GM19324 (cell line): ENCODE measurements around the gene TMBIM1.

Experiments used
- ATAC-seq: cut with Tn5 transposase; IDR thresholded peaks from one replicate; pipeline ENCODE4 v1.9.1; 2021; ENCODE audit warnings: mild to moderate bottlenecking, moderate library complexity; ENCODE audit not compliant: unreplicated experiment, low FRiP score

TMBIM1 gene

DNA sequence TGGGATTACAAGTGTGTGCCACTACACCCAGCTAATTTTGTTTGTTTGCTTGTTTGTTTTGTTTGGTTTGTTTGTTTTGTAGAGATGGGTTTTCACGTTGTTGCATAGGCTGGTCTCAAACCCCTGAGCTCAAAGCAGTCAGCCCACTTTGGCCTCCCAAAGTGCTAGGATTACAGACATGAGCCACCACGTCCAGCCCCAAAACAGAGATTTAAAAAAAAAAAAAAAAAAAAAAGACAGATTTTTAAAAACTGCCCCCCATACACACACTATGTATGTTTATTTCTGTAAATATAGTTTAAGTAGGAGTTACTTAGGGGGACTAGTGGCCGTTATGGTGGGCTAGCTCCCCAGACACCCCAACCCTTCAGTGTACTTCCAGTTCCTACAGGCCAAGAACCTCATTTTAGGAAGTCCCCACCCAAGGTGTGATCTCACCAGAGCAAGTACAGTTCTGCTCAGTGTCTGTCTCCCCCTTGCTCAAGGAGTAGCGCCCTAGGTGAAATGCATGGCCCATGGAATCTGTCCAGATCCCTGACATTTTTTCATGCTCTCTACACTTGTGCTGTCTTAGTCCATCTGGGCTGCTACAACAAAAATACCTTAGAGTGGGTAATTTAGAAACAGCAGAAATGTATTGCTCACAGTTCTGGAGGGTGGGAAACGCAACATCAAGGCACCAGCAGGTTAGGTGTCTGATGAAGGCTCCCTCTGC lies 1.6 kb upstream of the TMBIM1 start:
- no peak for ATAC-seq

DNA sequence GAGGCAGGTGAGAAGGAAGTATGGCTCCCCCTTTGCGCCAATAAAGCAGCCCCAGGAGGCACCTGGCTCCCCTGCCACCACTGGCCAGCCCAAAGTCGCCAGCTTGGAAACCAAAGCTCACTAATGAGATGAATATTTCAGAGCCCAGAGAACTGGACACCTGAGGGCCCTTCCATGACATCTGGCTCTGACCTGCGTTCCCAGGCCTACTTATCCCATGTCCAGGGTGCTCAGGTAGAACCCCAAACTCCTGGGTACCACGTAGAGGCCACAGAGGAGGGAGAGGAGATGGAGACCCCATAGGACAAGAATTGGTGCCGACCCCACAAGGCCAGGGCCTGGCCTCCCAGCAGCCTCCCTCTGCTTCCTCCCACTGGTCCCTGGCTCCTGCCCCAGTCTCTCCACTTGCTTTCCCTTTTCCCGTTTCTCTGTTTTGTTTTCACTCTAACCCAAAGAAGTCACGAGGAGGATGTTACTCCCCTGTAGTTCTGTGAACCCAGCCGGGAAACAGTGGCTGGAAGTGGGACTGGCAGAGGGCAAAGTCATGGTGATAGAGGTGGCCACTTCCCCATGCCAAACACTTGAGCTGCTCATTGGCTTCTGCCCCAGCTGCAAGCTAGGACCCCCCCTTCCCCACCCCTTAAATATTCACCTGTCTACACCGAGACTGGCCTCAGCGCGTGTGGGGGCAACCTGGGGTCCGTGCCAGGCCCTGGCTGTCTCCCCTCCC lies 820 bp downstream of the TMBIM1 start:
- ATAC-seq = no peak

- peak; percentile 50 for ATAC-seq
Measured at GRCh38 chr2:218290316-218291261, 1.7 kb downstream of the TMBIM1 start.

GRCh38 chr2:218289639-218290315 lies 2.5 kb downstream of the TMBIM1 start:
- no peak for ATAC-seq

DNA sequence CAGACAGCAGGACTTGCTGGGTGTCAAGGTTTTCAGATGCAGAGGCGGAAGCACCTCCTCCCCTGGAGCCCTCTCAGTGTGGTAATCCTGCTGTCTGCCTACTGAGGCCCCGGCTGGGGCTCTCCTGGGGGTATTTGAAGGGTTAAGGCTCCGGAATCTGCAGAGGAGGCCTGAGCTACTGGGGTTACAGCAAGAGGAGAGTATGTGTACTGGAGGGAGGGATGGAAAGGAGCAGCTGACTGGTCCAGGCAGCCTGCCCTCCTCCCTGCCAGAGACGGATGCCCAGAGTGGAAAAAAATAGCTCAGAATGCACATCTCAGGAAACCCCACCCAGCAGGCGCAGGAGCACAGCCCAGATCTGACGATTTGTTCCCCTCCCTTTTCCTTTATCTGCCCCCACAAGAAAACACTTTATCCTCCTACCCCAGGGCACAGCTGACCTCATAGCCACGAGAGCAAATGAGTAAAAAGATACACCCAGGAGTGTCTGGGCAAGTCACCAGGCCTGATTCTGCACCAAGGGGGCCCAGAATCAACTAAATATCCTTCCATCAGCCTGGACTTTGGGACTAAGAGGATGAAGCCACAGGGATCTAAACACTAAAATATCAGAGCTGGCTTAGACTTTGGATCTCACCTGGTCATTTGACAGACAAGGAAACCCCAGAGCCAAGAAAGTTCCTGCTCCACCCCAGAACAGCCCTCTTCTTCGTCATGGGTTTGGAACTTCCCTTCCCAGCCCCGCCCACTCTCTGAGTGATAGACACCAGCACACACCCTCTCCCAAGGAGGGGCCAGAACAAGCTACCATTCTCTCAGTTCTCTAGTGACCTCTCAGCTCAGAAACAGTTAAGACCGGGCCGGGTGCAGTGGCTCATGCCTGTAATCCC lies 5.5 kb downstream of the TMBIM1 start:
- ATAC-seq = peak; percentile 58

GRCh38 chr2:218285604-218286003 lies 6.7 kb downstream of the TMBIM1 start:
- no peak for ATAC-seq

- ATAC-seq = peak; percentile 54
Measured at GRCh38 chr2:218284106-218284811, 8.0 kb downstream of the TMBIM1 start.

DNA sequence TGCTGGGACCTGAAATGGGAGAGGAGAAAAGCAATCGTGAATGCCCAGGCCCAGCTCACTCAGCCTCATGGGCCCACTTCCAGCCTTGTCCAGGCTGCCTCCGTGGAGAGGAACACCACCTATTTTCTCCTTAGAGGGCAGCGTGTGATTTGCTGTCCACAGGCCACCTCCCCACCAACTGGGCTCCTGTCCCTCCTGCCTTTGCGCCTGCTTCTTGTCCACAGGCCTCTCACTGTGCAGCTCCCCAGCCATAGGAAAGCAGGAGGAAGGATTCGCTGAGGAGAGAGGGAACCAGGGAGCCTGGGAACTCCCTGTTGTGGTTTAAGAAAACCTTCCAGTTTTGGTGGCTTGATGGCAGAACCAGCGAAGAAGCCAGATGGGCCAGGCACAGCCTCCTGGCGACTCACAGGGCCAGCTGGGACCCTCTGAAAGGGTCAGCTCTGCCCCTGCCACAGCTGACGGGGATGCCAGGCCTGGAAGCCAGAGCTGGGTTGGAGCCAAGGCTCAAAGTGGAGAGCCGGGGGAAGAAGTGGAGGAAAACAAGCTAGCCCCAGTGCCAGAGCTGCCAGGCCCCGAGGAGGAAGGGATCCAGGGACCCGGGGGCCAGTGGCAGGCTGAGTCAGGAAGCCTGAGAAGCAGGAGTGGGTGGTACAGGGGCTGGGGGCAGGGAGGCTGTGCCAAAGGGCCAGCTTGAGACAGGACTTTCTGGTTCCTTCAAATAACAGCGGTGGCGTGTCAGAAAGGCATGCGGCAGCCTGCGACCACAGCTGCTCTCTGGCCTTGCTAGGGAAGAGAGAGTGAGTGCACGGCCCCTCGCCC lies 9.9 kb downstream of the TMBIM1 start:
- ATAC-seq = no peak

DNA sequence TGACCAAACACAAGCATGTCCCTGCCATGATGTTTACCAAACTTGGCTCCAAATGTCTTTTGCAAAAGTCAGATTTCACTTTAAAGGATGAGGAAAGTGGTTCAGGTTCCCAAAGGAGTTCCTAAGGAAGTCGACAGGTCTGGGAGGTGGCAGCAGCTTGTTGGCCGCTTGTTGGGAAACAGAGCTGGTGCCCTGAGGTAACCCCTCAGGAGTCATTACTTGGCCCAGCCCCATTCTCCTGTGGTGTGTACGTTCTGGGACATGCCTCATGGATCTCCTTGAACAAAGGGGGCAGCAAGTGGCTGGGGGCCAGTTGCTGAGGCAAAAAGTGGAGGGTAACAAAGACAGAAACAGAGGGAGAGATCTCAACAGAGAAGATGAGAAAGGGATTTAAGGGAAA lies 10.9 kb downstream of the TMBIM1 start:
- no peak for ATAC-seq

GRCh38 chr2:218280260-218280870 lies 11.9 kb downstream of the TMBIM1 start:
- ATAC-seq = no peak

DNA sequence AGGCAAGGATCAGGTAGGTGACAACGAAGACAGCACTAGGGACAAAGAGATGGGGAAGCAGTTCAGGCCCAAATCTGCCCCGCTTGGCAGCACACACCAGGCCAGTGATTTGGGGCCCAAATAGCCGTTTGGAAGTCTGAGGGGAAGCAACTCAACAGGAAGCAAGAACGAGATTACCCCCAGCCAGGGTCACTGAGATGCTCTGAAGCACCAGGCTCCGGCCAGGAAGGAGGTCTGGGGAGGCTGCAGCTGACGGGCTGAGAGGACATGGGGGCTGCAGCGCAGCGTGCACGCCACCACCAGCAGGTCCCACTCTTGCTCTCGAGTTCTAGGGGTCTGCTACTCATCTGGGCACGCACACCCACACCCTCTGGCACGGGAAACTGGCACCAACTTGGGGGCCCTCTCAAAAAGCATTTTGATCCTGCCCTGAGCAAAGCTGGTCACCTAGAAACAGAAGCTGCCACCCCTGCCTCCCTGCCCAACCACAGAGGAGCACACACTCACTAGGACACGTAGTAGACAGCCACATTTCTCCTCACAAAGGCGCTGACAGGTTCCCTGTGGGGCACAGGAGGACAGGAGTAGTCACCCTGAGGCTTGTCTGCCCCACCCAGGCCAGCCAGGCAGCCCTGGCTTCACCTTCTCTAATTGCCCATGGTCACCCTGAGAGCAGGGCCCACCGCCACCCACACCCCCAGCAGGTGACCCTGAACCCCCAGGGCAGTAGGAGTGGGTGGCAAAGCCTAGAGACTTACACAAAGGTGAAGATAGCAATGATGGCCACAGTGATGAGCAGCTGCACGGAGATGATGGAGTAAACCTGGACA lies 13.6 kb downstream of the TMBIM1 start:
- ATAC-seq = no peak

GRCh38 chr2:218277921-218278320 lies 14.4 kb downstream of the TMBIM1 start:
- no peak for ATAC-seq

DNA sequence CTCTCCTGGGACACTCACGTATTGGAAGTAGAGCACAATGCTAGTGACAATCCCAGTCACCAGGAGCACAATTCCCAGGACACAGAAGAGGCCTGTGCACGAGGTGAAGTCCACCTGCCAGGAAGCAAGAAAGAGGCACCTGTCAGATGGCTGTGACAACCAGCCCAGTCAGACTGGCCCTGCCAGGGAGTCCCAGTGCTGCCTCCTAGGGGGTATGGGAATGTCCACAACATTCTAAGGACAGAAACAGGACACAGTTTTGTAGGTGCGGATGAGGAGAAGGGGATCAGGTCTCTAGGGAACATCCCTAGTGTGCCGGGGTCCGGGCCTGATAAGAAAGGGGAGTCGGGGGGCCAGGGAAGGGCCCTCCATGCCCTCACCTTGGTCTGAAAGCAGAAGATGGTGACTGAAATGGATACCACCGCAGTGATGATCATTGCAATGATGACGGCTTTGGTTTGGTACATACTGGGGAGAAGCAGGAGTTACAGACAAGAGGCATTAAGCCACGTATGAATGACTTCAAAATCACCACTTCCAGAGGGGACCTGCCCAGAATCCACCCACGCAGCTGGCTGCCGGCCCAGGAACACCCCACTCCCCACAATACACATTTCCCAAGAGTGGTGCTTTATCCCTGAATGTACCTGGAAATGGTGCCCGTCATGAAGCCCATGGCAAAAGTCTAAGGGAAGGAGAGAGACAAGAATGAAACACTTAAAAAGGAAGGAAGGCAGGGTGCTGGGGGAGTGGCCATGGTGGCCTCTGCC lies 15.1 kb downstream of the TMBIM1 start:
- no peak for ATAC-seq

DNA sequence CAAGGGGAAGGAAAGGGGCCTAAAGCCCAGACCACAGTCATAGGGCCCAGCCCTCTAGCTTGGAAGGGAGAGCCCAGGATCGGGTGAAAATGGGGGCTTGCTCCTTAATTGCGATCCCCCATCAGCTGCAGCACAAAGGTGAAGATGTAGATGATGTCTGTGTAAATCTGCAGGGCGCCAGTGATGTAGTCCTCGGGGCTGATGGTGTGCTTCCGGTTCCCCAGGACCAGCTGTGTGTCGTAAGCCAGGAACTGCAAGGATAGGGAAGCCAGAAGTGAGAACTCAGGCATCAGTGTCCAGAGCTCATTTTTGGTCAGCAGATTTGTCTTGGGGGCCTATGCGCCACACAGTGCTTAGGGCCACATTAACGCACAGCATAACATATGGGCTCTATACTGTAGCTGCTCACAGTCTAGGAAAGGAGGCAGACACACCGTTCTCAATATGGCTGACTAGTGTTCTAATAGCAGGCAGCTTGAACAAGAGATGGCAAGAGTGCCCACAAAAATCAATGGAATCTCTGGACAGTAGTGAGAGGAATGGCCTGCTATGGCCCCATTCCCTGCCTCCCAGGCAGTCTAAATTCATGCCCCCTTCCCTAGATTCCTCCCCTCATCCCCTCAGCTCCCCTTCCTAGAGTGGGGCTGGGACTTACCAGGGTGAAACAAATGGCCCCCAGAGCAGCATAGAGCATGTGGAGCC lies 16.8 kb downstream of the TMBIM1 start:
- ATAC-seq = no peak

GRCh38 chr2:218274586-218274985 lies 17.7 kb downstream of the TMBIM1 start:
- no peak for ATAC-seq

DNA sequence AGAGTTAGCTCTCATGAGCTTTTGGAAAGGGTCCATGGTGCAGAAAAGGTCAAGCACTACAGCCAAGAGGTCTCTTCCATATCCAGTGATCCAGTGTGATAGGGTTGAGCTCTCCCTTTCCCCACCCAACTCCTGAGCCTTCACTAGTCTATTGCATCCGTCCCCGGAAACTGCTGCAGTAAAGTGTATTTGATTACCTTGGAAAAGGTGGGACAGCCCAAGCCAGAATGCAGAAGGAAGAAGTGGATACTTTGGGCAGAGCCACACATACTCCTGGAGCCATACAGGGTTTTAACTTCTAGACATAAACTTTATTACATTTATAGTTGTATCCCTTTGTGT lies 18.4 kb downstream of the TMBIM1 start:
- ATAC-seq = no peak
